Bone marrow (tissue), 2 donors: ENCODE measurements around the gene ASB13.

ENCODE experiments used
- DNase-seq, 2 donors: peaks; one replicate each; lab custom pipeline; 2025; lab: John Stamatoyannopoulos, UW

The ASB13 gene

DNA sequence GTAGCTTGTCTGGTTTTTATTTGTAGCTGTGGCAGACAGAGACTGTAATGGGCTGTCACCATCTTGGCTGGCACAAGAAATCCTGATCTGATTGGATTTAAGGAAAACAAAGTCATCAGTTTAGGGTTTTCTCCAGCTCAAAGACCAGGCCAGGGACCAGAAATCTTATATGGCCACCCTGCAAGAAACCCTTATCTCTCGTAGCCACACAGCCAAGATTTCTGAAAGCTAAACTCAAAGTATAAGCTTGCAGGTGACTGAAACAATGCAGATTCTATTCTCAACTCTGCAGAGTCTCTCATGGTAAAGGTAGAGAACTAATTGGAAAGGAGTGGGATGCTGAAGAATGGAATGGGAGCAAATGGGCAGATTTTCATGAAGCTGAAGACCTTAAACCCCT, 3.2 kb upstream of the ASB13 start:
- no peak for DNase-seq

DNA sequence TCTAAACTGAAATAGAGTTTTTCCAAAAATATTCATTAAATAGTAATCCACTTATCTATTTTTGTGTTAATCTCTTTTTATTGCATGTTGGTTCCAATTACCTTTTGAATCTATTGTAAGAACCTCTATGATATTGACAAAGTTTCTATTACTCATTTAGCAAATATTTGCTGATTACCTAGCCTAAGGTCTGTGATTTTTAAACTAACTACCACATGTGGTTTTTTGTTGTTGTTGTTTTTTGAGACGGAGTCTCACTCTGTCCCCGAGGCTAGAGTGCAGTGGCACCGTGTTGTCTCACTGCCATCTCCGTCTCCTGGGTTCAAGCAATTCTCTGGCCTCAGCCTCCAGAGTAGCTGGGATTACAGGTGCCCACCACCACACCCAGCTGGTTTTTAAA, 2.0 kb upstream of the ASB13 start:
- DNase-seq, result no peak

DNA sequence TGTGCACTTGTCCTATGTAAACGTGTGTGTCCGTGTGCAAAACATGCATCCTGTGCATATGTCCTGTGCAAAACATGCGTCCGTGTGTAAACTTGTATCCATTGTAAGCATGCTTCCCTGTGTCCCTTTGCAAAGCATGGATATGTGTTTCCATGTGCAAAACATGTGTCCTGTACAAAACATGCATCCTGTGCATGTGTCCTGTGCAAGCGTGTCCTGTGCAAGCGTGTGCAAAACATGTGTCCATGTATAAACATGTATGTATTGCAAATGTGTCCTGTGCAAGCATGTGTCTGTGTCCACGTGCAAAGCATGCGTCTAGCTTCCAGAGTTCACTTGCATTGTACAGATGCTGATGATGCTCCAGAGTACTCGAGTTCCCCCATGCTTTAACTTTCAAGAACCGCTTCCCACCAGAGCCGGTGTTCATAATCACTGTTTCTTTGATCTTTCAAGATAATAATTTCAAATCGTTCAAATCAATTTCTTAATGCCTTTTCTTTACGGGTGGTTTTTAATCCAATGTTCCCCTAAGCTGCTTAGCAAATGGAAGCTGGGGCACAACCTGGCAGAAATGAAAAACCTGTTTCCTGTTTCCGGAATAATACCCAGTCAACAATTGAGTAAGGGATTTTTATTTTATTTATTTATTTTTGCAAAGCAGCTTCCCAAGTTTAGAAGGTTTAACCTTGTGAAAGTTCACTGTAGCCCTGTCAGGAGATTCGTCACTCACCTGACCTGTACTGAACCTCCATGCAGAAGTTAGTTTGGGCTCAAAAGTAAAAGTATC, 641 bp upstream of the ASB13 start:
- no peak for DNase-seq

DNA sequence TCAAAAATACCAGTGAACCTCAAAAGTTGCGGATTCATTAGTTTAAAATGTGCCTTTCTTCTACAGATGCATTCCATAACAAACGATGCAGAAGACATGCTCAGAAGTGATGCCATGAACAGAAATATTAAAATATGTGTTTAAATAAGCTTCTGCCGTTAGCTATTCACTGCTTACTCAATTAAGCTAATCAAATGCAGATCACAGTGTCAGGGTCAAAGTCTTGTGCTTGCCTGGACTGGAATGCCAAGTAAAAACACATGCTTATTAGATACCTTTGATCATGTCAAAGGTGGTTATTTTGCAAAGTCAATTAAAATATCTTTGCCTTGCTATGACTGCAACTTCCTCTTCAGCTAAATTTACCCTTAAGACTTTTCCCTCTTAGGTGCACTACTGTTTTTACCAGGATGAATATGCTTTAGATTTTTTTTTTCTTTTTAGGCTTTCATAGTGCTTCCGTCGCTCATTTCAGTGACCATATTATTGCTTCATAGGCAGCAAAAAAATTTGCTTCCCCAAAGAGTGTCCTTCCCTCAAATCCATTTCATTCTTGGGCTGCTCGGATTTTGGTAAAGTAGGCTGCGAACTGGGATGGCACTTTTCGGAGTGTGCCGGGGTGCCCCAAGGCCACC, 905 bp downstream of the ASB13 start:
- DNase-seq, result no peak

DNA sequence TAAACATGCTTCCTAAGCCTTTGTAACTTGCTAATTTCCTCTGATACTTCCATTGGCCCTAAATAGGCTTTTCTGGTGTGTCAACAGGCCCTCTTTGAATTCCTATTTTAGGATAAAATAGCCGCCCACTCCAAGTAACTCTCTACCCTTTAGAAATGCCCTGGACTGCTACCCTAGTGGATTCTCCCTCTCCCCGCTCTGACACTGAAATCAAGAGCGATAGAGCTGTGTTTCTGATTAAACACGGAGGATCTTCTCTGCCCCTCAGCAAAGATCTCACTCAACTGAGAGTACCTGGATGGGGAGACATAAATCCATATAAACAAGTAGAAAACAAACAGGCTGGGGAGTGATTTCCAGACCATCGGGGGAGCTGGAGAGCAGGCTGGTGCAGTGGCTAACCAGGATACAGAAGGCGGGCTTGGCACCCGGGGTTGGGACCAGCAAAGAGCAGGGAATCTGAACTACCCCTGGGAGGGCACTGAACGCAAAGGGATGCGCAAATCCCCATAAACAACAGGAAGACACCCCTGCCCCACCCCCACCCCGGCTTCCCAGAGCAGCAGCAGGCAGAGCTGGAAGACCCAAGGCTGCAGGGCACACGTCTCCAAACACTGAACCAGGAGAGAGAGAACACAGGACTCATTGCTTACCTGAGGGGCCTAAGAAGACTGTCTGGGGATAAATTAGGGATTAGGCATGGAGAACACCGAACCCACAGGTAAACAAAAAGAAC, 2.5 kb downstream of the ASB13 start:
- no peak for DNase-seq

DNA sequence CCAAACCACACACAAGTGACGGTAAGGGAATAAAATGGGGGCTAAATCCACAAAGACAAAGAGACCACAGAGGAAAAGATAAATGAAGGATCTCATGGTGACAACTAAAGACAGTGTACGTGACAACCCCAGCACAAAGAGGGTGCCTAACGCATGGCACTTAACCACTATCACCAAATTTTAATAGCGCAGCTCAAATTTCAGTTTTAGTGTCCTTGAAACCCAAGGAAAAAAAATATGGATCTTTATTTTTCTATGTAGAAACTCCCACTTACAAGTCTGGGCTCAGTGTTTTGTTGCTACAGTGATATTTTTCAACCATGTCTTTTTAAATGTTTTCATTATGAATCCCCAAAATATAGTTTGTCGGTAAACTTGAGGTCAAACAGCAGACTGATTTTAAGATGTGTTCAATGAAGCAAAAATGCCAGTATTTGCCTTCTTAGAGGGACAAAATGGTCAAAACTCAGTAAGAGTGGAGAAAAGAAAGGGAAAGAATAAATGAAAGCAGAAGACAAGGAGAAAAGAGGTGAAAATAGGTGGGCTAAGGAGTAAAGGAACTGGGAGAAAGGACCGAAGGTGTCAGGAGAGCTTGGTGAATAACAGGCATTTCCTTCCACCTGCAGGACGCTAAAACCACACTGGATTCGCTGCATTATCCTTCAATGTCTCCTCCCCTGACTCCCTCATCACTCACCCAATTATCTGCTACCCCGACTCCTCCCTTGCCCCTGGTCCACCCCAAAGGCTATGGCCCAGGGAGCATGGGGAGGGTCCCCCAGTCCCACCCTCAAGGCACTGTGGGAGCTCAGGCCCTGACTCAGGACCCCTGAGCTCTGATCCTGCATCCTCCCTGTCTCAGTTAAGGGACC, 3.5 kb downstream of the ASB13 start:
- no peak for DNase-seq

DNA sequence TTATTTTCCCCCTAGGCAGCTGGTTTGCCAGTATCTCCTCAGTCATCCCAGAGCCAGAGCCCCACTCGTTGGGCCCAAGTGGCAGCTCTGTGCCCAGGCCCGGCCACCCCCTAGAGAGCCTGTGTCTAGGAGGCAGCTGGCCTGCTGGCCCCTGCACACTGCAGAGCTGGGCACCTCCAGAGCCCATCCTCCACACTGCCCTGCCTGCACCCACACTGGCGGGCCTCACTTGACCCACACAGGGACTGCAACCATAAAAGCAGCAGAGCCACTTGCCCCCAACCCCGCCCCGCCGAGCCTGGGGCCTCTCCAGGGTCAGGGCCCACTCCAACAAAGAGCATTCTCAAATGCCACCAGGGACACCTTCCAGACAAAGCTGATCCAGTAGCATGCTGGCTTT, 5.4 kb downstream of the ASB13 start:
- DNase-seq, result no peak

DNA sequence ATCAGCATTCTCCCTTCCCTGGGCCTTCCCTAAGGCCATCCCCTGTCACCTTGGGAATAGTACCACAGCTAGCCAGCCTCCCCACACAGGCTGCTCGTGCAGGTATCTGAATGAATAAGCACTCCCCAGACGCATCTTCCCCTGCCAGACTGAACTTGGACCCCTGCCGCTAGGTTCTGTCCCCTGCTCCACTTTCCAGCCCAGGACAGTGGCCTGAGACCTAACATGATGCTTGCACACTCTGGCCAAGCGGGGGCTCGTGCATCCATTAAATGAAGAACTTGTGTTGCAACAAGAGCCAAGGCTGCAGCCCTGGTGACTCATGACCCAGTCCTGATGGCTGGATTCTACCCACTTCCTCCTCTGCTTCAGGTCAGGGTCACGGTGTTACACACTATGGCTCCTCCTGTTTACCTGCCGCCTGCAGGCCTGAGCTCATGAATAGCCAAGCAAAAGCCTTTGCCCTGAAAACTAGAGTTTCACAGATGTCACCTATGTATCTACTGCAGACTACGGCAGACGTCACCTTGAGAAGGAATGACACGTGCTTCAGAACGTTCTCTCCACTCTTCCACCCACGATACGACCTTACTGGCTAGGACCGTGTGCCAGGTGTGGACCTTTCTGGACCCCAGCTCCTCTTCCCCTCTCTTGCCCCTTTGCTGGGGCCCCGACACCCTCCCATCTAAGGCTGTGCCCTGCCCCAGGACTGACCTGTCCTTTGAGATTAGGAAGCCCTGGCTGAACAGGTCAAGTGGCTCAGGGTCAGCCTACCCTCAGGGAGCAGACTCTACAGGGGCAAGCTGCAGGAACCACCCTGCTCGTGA, 6.5 kb downstream of the ASB13 start:
- DNase-seq, result peak; percentile 11 to 27

DNA sequence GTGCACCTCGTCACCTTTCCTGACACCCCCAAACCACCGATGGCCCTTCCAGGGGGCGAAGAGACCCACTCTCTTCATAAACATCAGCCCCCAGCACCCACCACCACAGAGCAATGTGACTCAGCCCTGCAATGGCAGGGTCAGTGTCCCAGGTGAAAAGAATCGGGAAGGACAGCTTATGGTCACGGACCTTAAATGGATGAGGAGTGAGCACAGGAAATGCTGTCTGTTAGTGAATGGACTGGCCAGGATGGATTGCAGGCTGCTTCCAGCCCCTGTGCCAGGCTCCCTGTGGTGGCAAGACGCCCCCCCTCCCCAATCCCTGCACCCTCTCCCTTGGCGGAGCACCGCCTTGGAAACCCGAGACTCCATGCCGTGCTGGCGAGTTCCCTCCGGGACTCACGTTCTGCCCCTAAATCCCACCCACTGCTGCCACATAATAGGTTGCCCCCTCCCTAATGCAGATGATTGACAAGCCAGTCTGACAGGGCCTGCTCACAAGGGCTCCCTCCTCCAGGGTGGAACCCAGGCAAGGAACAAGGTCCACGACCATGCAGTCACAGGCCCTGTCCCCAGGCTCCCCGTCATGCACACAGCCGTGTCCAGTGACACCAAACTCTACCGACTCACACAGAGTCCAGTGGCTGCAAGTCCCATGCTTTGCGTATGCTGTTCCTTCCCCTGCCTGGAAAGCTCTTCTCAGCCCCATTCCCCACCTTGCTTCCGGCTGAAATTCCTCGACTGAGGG, 7.3 kb downstream of the ASB13 start:
- DNase-seq, result no peak

DNA sequence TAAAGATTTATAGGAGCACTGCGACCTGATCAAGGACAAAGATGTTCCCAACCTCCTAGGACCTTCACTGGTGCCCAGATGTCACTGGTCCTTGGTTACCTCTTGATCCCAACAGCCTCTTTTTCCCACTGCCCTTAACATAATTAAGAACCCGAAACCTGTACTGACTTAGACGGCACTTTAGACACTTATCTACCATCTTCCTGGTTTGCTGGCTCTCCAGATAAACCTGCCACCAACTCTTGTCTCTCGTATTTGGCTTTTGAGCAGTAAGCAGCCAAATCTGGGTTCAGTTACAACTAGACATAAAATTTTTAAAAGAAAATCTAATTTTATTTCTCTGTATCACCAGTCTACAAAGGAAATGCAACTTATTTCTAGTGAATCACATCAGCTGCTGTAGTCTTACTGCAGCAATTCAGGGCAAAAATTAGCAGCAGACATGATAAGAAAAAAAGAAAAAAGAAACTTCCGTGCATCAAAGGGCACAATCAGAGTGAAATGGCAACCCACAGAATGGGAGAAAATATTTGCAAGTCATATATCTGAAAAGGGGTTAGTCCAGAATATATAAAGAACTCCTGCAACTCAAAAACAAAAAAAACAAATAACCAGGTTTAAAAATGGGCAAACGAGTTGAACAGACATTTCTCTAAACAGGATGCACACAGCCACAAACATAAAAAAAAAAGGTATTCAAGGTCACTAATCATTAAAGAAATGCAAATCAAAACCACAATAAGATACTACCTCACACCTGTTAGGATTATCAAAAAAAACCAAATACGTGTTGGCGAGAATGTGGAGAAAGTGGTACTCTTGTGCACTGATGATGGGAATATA, 9.4 kb downstream of the ASB13 start:
- no peak for DNase-seq

DNA sequence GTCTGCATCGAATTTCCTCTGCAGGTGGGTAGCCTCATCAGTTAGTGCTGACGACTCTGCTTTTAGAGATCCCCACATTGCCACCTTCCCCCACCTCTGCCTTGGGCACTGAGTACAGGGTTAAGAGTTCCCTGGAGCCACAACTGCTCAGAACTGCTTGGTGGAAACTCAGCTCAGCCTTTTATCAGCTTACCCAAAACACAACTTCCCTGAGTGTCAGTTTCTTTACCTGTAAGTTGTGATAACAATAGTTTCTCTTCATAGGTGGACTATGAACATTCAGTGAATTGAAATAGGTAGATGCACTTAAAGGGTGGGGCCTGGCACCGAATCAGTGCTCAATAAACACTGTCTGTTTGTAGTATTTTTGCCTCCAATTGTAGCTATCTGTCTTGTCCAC, 11.3 kb downstream of the ASB13 start:
- DNase-seq, result no peak

DNA sequence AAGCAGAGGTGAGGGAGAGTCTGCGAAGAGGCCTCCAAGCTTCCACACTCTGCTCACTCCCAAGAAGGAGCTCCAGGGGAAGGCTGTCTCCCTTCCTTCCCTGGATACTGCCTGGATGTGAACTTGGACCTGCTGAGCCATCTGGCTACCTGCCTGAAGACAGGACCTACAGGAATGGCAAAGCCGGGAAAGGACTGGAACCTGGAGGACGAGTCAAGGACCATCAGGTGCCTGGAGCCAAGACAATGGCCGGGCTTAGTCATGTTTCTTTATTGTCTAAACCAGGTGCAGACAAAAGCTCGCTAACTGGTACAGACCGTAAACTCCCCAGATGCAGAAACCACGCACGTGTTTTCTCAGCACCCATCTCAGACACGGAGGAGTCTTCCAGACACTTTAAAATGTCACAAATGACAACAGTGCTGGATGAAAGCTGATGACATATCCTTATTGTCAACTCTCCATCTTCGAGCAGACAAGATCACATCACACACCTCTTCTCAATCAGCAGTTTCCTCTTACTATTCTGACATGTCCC, 12.1 kb downstream of the ASB13 start:
- DNase-seq, result no peak

DNA sequence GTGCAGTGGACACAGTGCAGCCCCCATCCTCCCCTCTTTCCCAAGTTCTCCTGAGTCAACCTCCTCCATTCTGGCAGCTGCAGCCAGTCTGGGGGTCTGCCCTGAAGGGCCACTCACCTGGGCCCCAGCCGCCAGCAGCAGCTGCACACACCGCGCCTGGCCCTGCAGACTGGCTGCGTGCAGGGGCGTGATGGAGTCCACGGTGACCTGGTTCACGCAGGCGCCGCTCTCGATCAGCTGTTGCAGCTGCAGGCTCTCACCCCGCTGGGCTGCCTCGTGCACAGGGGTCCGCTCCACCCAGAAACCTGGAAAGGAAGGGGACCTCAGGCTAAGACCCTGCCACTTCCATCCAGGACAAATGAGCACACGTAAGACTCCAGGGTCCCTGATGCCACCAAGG, 13.6 kb downstream of the ASB13 start:
- no peak for DNase-seq

DNA sequence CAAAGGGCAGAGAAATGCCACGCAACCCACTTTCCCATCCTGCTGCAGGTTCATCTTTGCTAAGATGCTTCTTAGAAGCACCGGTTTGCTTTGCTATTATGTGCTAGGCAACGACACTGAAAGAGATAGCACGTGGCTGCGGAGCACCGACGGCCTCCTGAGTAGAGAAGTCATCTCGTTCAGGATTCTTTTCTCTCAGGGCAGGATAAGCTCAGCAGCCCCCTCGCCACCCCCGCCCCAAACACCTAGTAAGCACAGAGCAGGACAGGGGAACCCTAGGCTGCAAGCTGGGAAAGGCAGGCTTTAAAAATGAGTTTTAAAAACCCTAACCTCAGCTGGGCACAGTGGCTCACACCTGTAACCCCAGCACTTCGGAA, 15.0 kb downstream of the ASB13 start:
- DNase-seq, result no peak

DNA sequence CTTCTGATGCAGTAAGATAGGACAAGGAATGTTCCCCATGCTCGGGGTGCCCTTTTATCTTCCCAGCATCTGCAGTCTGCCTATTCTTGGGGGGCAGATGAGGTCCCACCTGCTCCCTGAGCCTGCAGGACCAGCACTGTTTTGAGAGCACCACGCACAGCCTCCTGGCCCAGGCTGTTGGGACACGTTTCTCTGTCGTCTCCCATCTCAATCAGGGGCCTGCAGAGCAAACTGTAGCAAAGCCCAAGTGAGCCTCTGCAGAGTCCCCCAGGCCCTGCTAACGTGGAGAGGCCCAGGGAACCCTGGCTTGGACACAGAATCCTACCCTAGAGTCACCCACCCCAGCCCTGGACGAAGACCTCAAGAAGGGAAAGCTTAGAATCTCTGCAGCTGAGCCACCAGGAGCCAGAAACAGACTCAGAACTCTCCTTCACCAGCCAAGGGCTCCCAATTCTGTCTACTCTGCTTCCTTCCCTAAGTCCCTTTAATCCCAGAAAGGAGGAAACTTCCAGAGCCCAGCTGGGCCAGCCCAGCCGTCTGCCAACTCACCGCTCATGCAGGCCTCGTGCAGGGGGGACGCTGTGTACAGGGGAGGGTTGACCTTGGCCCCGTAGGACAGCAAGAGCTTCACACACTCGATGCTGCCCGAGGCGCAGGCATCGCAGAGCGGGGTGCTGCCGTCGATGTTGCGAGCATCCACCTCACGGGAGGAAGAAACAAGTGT, 15.6 kb downstream of the ASB13 start:
- DNase-seq, result no peak

DNA sequence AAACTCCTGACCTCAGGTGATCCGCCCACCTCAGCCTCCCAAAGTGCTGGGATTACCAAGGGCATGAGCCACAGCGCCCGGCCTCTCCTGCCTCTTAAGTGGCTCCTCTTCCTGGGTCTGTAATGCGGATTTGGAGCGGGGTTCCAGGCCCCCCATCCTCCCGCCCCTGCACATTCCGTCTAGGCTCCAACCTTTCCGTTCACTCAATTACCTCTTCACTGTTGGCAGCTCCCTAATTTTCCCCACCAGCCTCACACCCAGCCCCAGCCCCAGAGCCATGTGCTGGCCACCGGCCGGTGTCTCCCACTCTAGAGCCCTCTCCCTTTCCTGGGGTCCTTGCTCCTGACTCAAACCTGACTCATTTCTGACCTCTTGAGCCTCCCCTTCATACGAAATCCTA, 16.6 kb downstream of the ASB13 start:
- no peak for DNase-seq

DNA sequence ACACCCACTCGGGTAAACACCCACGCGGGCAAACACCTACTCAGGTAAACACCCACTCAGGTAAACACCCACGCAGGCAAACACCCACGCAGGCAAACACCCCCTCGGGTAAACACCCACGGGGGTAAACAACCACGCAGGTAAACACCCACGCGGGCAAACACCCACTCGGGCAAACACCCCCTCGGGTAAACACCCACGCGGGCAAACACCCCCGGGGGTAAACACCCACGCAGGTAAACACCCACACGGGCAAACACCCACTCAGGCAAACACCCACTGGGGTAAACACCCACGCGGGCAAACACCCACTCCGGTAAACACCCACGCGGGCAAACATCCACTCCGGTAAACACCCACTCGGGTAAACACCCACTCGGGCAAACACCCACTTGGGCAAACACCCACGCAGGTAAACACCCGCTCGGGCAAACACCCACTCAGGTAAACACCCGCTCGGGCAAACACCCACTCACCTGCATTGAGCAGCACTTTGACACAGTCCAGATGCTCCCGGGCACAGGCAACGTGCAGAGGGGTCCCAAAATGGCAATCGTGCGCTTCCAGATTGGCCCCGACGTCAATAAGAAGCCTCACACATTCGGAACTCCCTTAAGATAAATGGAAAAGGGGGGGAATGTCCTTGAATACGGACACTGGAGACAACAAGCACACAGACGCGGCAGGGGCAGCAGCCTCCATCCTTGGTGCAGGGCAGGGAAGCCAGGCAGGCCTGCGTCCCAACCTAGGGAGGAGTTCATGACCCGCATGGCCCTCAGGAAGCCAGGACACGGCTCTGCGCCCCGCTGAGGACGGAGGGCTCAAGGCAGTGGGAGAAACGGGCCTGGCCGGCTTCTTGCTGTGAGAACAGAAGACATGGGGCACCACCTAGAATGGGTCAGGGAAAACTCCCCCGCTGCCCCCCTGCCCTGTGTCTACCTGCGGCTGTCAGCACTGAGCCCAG, 17.6 kb downstream of the ASB13 start:
- no peak for DNase-seq
